ENCODE measurements around the gene ST7. TPM values are rescaled to one million over a fixed set of nuclear protein-coding genes. Genes with fewer than 3 reads are reported as not detected.

ST7 gene
- total and polyA plus RNA-seq, 2 donors (not counting 3 experiments of a cell fraction or from before 2014, with no cell fraction given) = 18.6 to 24.9 TPM

- H3K27me3 ChIP-seq (ENCODE audit: control insufficient read depth in 2 of 2, insufficient read depth in 2 of 2, low read length in 2 of 2) = no peaks in the 10 kb centered on the region
- dilution Hi-C loops (cut with MboI; ENCODE audit: extremely low pct_ligation_motif_present, low sequenced_read_pairs) (no loop called here), intact Hi-C loops (cut with micrococcal nuclease) (no loop called here)
- H3K27ac ChIP-seq (ENCODE audit: insufficient read depth, low read depth, low read length) = no peak overlapping the region
- BruUV-seq (replicated peaks) = no TSS peak
- H3K4me2 ChIP-seq (ENCODE audit: insufficient read depth, low read length) = no peak overlapping the region
- no peaks in the 10 kb centered on the region for H3K9me1 ChIP-seq (replicated peaks; ENCODE audit: control insufficient read depth, extremely low read depth, insufficient read depth, low read length)
- FAIRE-seq = no peak
- POLR2A ChIA-PET = no interaction called here
- no peak for DNase-seq (ENCODE audit: low read depth, low spot score)
- TF ChIP-seq GATA2 (IDR thresholded peaks at IDR 0.05; ENCODE audit: insufficient read depth, insufficient read length, low read depth, low read length) (no peak), MYC (IDR thresholded peaks at IDR 0.05; ENCODE audit: low read depth, low read length) (no peak)
- H3K4me1 ChIP-seq (ENCODE audit: control insufficient read depth, extremely low read depth, insufficient read depth, low read length) = peaks cover 4% of the 10 kb centered on the region
- CTCF ChIA-PET = interaction anchor here (1.0 to 1.2 kb wide), 3 partner anchors 9 to 109 kb away, joined by 4 read pairs; no protein-coding TSS in a partner anchor
- no peak overlapping the region for H3K9ac ChIP-seq (replicated peaks; ENCODE audit: extremely low read depth, insufficient read depth, low read length)
- no peak overlapping the region for H3K4me3 ChIP-seq (replicated peaks in 1 of 3; ENCODE audit: insufficient read depth in 1 of 3, low read depth in 1 of 3, low read length in 3 of 3)
- no peaks in the 10 kb centered on the region for H3K79me2 ChIP-seq (ENCODE audit: control insufficient read depth, insufficient read depth, low read length)
- H3K9me3 ChIP-seq (replicated peaks; ENCODE audit: control insufficient read depth, insufficient read depth, low read length) = no peaks in the 10 kb centered on the region
- H2AFZ ChIP-seq (ENCODE audit: low read depth, low read length) = no peak overlapping the region
- no peaks in the 10 kb centered on the region for H4K20me1 ChIP-seq (replicated peaks; ENCODE audit: control insufficient read depth, extremely low read depth, insufficient read depth, low read length)
- H3K36me3 ChIP-seq (ENCODE audit: control insufficient read depth in 2 of 2, extremely low read depth in 1 of 2, insufficient read depth in 2 of 2, low read length in 2 of 2) = no peaks in the 10 kb centered on the region
Observed at GRCh38 chr7:117096942-117097341, 143.6 kb downstream of the ST7 start.

DNA sequence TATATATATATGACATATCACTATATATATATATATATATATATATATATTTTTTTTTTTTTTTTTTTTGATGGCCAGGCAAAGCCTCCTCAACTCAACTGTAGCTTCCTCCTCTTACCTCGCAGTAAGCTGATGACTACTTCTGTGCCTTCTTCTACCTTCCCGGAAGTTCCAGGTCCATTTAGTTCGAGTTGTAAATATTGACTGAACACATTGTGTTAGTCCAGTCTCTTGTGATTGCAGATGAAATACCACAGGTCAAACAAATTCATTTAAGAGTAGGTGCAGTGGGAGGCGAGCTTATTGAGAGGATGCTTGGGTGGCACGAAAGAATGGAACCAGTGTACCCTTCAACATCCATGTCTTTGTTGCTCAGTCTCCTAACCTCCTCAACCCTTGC, 144.6 kb downstream of the ST7 start:
- H3K4me2 ChIP-seq (ENCODE audit: insufficient read depth, low read length) = no peak overlapping the region
- H3K27ac ChIP-seq (ENCODE audit: insufficient read depth, low read depth, low read length) = no peak overlapping the region
- no peak overlapping the region for H3K4me3 ChIP-seq (replicated peaks in 1 of 3; ENCODE audit: insufficient read depth in 1 of 3, low read depth in 1 of 3, low read length in 3 of 3)
- no peak for DNase-seq (ENCODE audit: low read depth, low spot score)
- ChIA-PET CTCF (interaction anchor here (1.7 to 3.1 kb wide), 3 partner anchors 9 to 109 kb away, joined by 5 to 15 read pairs (median 9); no protein-coding TSS in a partner anchor), POLR2A (no interaction called here)
- no peak for FAIRE-seq
- peaks cover 4% of the 10 kb centered on the region for H3K4me1 ChIP-seq (ENCODE audit: control insufficient read depth, extremely low read depth, insufficient read depth, low read length)
- dilution Hi-C loops (cut with MboI; ENCODE audit: extremely low pct_ligation_motif_present, low sequenced_read_pairs) (no loop called here), intact Hi-C loops (cut with micrococcal nuclease) (no loop called here)
- no peaks in the 10 kb centered on the region for H4K20me1 ChIP-seq (replicated peaks; ENCODE audit: control insufficient read depth, extremely low read depth, insufficient read depth, low read length)
- no peak for TF ChIP-seq MAX (IDR thresholded peaks at IDR 0.05; ENCODE audit: insufficient read depth, insufficient read length)
- TF ChIP-seq JUN (IDR thresholded peaks at IDR 0.05; ENCODE audit: borderline replicate concordance, insufficient read depth, insufficient read length, low read depth) = no peak
- TF ChIP-seq GATA2 (IDR thresholded peaks at IDR 0.05; ENCODE audit: insufficient read depth, insufficient read length, low read depth, low read length) = no peak
- TF ChIP-seq POLR2A (IDR thresholded peaks at IDR 0.05; ENCODE audit: low read depth, low read length) = no peak
- TF ChIP-seq POLR2AphosphoS5 (IDR thresholded peaks at IDR 0.05; ENCODE audit: insufficient read depth, low read depth, low read length) = no peak
- TF ChIP-seq MYC (IDR thresholded peaks at IDR 0.05; ENCODE audit: low read depth, low read length) = no peak
- no peak for TF ChIP-seq FOS (IDR thresholded peaks at IDR 0.05; ENCODE audit: borderline replicate concordance, insufficient read depth, low read length)
- TF ChIP-seq, protein P1, sequence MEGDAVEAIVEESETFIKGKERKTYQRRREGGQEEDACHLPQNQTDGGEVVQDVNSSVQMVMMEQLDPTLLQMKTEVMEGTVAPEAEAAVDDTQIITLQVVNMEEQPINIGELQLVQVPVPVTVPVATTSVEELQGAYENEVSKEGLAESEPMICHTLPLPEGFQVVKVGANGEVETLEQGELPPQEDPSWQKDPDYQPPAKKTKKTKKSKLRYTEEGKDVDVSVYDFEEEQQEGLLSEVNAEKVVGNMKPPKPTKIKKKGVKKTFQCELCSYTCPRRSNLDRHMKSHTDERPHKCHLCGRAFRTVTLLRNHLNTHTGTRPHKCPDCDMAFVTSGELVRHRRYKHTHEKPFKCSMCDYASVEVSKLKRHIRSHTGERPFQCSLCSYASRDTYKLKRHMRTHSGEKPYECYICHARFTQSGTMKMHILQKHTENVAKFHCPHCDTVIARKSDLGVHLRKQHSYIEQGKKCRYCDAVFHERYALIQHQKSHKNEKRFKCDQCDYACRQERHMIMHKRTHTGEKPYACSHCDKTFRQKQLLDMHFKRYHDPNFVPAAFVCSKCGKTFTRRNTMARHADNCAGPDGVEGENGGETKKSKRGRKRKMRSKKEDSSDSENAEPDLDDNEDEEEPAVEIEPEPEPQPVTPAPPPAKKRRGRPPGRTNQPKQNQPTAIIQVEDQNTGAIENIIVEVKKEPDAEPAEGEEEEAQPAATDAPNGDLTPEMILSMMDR (IDR thresholded peaks at IDR 0.05; ENCODE audit: extremely low read depth in 1 of 2, insufficient read depth in 1 of 2, low read depth in 1 of 2, low read length in 2 of 2) = no peak
- TF ChIP-seq EZH2 (IDR thresholded peaks at IDR 0.05; ENCODE audit: borderline replicate concordance, low read depth, low read length, severe bottlenecking) = no peak
- H3K9me1 ChIP-seq (replicated peaks; ENCODE audit: control insufficient read depth, extremely low read depth, insufficient read depth, low read length) = no peaks in the 10 kb centered on the region
- H3K36me3 ChIP-seq (ENCODE audit: control insufficient read depth in 2 of 2, extremely low read depth in 1 of 2, insufficient read depth in 2 of 2, low read length in 2 of 2) = no peaks in the 10 kb centered on the region
- no peaks in the 10 kb centered on the region for H3K27me3 ChIP-seq (ENCODE audit: control insufficient read depth in 2 of 2, insufficient read depth in 2 of 2, low read length in 2 of 2)
- H3K9ac ChIP-seq (replicated peaks; ENCODE audit: extremely low read depth, insufficient read depth, low read length) = no peak overlapping the region
- H3K9me3 ChIP-seq (replicated peaks; ENCODE audit: control insufficient read depth, insufficient read depth, low read length) = no peaks in the 10 kb centered on the region
- no peak overlapping the region for H2AFZ ChIP-seq (ENCODE audit: low read depth, low read length)
- no peaks in the 10 kb centered on the region for H3K79me2 ChIP-seq (ENCODE audit: control insufficient read depth, insufficient read depth, low read length)
- BruUV-seq (replicated peaks) = no TSS peak

Measured in endothelial cell of umbilical vein (primary cell).